ENCODE results near the gene CCP110.

CCP110 gene

DNA sequence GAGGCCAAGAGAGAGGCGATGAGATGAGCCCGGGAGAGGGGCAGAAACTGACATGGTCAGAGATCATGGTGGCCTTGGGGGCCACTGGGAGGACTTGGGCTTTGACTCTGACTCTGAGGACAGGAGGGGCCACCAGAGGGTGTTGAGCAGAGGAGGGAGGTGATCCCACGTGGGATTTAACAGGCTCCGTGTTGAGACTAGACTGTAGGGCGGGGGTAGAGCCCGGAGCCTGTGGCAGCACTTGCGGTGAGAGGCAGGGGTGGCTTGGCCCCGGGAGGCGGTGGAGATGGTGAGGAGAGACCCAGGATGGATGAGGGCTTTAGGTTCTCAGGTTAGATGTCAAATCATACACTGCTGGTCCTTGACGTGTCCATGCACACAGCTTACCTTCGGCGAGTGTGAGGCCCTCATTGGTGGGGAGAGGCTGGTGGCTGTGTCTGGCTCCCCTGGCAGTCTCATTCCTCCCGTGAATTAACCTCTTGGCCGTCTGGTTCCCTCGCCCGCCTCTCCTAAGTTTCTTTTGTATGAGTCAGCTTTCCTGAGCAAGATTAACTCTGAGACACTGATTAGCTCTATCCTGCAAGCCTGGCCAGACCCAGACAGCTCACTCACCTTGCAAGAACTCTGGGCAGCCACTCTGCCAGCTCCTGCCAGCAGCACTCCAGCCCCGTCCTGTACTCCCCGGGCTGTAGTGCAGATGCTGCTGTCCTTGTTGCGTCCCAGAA, 71.5 kb downstream of the CCP110 start:
- H3K4me3 ChIP-seq (ENCODE audit: low read depth, low read length): no peak overlapping the region
- DNase-seq (ENCODE audit: low read depth): no peak
- TF ChIP-seq, protein P1, sequence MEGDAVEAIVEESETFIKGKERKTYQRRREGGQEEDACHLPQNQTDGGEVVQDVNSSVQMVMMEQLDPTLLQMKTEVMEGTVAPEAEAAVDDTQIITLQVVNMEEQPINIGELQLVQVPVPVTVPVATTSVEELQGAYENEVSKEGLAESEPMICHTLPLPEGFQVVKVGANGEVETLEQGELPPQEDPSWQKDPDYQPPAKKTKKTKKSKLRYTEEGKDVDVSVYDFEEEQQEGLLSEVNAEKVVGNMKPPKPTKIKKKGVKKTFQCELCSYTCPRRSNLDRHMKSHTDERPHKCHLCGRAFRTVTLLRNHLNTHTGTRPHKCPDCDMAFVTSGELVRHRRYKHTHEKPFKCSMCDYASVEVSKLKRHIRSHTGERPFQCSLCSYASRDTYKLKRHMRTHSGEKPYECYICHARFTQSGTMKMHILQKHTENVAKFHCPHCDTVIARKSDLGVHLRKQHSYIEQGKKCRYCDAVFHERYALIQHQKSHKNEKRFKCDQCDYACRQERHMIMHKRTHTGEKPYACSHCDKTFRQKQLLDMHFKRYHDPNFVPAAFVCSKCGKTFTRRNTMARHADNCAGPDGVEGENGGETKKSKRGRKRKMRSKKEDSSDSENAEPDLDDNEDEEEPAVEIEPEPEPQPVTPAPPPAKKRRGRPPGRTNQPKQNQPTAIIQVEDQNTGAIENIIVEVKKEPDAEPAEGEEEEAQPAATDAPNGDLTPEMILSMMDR (IDR thresholded peaks at IDR 0.05; ENCODE audit: control insufficient read depth, extremely low read depth, insufficient read depth): no peak

- TF ChIP-seq, protein P1 (IDR thresholded peaks at IDR 0.05; ENCODE audit: control insufficient read depth, extremely low read depth, insufficient read depth): no peak
- no peak overlapping the region for H3K4me3 ChIP-seq (ENCODE audit: low read depth, low read length)
- no peak for DNase-seq (ENCODE audit: low read depth)
These were observed 75.2 kb downstream of the CCP110 start for GRCh38 chr16:19598805-19599510.

- no peak for DNase-seq (ENCODE audit: low read depth)
- no peak overlapping the region for H3K4me3 ChIP-seq (ENCODE audit: low read depth, low read length)
- TF ChIP-seq, protein P1 (IDR thresholded peaks at IDR 0.05; ENCODE audit: control insufficient read depth, extremely low read depth, insufficient read depth): no peak
These were observed 76.4 kb downstream of the CCP110 start for GRCh38 chr16:19599968-19600716.

DNA sequence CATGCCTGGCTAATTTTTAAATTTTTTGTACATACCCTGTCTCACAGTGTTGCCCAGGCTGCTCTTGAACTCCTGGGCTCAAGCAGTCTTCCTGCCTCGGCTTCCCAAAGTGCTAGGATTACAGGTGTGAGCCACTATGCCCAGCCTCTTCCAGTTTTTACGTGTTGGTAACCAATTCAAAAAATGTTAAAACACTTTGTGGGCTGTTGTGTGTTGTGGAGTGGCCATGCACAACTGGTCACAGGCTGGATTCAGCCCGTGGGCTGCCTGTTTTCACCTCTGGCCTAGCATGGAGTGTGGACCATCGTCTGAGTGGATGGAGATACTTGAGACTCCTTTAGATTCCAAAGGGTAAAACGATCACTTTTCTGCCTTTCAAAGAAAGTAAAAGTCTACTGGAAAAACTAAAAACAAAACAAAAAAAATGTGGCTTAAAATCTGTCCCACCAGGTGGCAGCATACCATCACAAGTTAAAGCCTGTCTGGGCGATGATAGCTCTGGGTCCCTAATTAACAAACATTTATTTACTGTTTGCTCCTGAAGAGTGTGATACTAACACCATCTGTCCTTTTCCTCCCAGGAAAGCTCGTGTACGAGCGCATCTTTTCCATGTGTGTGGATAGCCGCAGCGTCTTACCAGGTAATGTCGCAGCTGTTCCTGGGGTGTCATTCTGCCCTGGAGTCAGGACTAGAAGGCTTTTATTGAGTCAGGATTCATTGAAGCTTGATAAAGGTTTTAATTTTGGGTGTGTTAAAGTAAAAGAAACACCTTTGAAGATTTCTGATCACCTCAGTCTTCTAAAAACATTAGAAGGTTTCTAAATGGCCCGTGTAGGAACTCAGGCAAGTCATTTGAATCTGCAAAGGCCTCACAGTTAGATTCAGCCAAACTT, 77.6 kb downstream of the CCP110 start:
- TF ChIP-seq, protein P1 (IDR thresholded peaks at IDR 0.05; ENCODE audit: control insufficient read depth, extremely low read depth, insufficient read depth): peak; percentile 61
- DNase-seq (ENCODE audit: low read depth): no peak
- H3K4me3 ChIP-seq (ENCODE audit: low read depth, low read length): no peak overlapping the region
